Mesothelial cell of epicardium (in vitro differentiated cells): ENCODE measurements around the gene C3. TPM values are rescaled to one million over a fixed set of nuclear protein-coding genes. Genes with fewer than 3 reads are reported as not detected.
A peak's percentile ranks its signal among the peaks of the same experiment; 100 is the strongest.
"Not testable (repeated sequence)": the region's sequence is repeated elsewhere in the genome, so short reads cannot be mapped to it uniquely, and the experiment has no call there.

Experiments
- DNase-seq, 2 experiments: peaks; one replicate each; pipeline ENCODE4 v3.0.0; 2021; ENCODE audit warnings: low spot score in 2 of 2; ENCODE audit not compliant: unreplicated experiment in 2 of 2
- H3K27ac Mint-ChIP-seq: 2 replicates; pipeline ENCODE4 v1.8.0; 2021; ENCODE audit warnings: mixed read lengths
- H3K27me3 Mint-ChIP-seq: 2 replicates; pipeline ENCODE4 v1.8.0; 2021; ENCODE audit warnings: low read depth, mixed read lengths
- H3K36me3 Mint-ChIP-seq: 2 replicates; pipeline ENCODE4 v1.8.0; 2021; ENCODE audit warnings: mixed read lengths
- H3K4me1 Mint-ChIP-seq: 2 replicates; pipeline ENCODE4 v1.8.0; 2021; ENCODE audit warnings: mixed read lengths
- H3K4me3 Mint-ChIP-seq: 2 replicates; pipeline ENCODE4 v1.8.0; 2021; ENCODE audit warnings: mild to moderate bottlenecking, moderate library complexity, mixed read lengths
- H3K9me3 Mint-ChIP-seq: 2 replicates; pipeline ENCODE4 v1.8.0; 2021; ENCODE audit warnings: mixed read lengths
- CTCF ChIP-seq: fragments of 200-600 bp; sonication (generic); IDR thresholded peaks from one replicate; pipeline ENCODE4 v1.5.0; 2021; ENCODE audit warnings: antibody characterized with exemption; ENCODE audit not compliant: unreplicated experiment
- total RNA-seq: library from RNA; stranded (reverse); gene quantifications from 3 replicates; pipeline ENCODE4 v1.2.1, GENCODE V29; 2021

The C3 gene
- total RNA-seq, 1 donor from 2014 or later, result 24.5 TPM

GRCh38 chr19:6677883-6678689 is 42.4 kb downstream of the C3 start:
- Mint-ChIP-seq H3K36me3 (peaks cover 2% of the 10 kb centered on the region), H3K4me3 (peak overlapping the region; percentile 27), H3K27ac (no peak overlapping the region), H3K4me1 (peaks cover 4% of the 10 kb centered on the region), H3K27me3 (peaks cover 16% of the 10 kb centered on the region), H3K9me3 (peaks cover 25% of the 10 kb centered on the region)
- no peak for TF ChIP-seq CTCF
- peak in 1 of 2 experiments; percentile 39 for DNase-seq

- H3K4me1 Mint-ChIP-seq, result peaks cover 4% of the 10 kb centered on the region
- no peak overlapping the region for H3K27ac Mint-ChIP-seq
- peaks cover 25% of the 10 kb centered on the region for H3K9me3 Mint-ChIP-seq
- H3K4me3 Mint-ChIP-seq, result peak overlapping the region; percentile 27
- no peak for DNase-seq
- H3K27me3 Mint-ChIP-seq, result peaks cover 16% of the 10 kb centered on the region
- H3K36me3 Mint-ChIP-seq, result peaks cover 2% of the 10 kb centered on the region
- no peak for TF ChIP-seq CTCF
These were observed 43.0 kb downstream of the C3 start for GRCh38 chr19:6677495-6677882.

GRCh38 chr19:6676288-6676687 is 44.2 kb downstream of the C3 start:
- Mint-ChIP-seq H3K36me3 (peaks cover 2% of the 10 kb centered on the region), H3K27me3 (peaks cover 16% of the 10 kb centered on the region), H3K27ac (no peak overlapping the region), H3K9me3 (peaks cover 25% of the 10 kb centered on the region), H3K4me3 (no peak overlapping the region), H3K4me1 (peaks cover 4% of the 10 kb centered on the region)
- no peak for DNase-seq
- TF ChIP-seq CTCF, result no peak

GRCh38 chr19:6674868-6675305 is 45.6 kb downstream of the C3 start:
- Mint-ChIP-seq H3K4me1 (peaks cover 4% of the 10 kb centered on the region), H3K36me3 (peaks cover 2% of the 10 kb centered on the region), H3K4me3 (no peak overlapping the region), H3K27ac (no peak overlapping the region), H3K9me3 (peaks cover 16% of the 10 kb centered on the region), H3K27me3 (peaks cover 10% of the 10 kb centered on the region)
- DNase-seq, result no peak
- TF ChIP-seq CTCF, result no peak

GRCh38 chr19:6674408-6674807 is 46.0 kb downstream of the C3 start:
- H3K27me3 Mint-ChIP-seq, result not testable (repeated sequence)

GRCh38 chr19:6672693-6673290 is 47.7 kb downstream of the C3 start:
- Mint-ChIP-seq H3K27me3 (peaks cover 4% of the 10 kb centered on the region), H3K27ac (no peak overlapping the region), H3K4me1 (peaks cover 3% of the 10 kb centered on the region), H3K9me3 (peaks cover 4% of the 10 kb centered on the region), H3K36me3 (peaks cover under 1% of the 10 kb centered on the region), H3K4me3 (no peak overlapping the region)
- TF ChIP-seq CTCF, result no peak
- DNase-seq, result no peak

More at GRCh38 chr19:6674408-6674807, 46.0 kb downstream of the C3 start:
- not testable (repeated sequence) for H3K4me1 Mint-ChIP-seq, H3K27ac Mint-ChIP-seq, DNase-seq, H3K4me3 Mint-ChIP-seq, H3K36me3 Mint-ChIP-seq
- peaks cover 12% of the 10 kb centered on the region for H3K9me3 Mint-ChIP-seq
